B cell (primary cell): ENCODE results near the gene FMNL3.

ENCODE experiments used
- EZH2 ChIP-seq: IDR thresholded peaks from 2 replicates; pipeline ENCODE4 v1.6.1; 2012; ENCODE audit warnings: borderline replicate concordance, low read depth, mild to moderate bottlenecking, moderate library complexity, low read length; ENCODE audit not compliant: insufficient read depth, poor library complexity, severe bottlenecking
- TF ChIP-seq, protein P1 (sequence below): fragments of 200-600 bp; IDR thresholded peaks from one replicate; pipeline ENCODE4 v1.8.0; 2022; ENCODE audit warnings: antibody characterized with exemption, mild to moderate bottlenecking

DNA sequence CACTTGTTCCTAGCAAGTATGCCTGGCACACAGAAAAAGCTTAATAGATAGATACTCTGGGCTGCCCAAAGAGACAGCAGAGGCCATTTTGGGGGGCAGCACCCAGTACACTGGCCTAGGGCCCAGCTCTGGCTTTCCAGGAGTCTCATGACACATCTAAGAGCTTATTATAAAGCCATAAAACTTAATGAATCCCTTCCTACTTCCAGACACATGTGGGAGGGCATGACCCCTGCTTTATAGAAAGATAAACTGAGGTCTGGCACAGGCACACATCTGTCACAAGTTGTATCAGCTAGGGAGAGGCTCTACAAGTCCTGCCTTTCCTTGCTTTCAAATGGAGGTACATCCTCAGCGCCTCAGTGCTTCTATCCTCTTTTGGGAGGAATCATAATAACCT, 27.1 kb downstream of the FMNL3 start:
- TF ChIP-seq, protein P1, sequence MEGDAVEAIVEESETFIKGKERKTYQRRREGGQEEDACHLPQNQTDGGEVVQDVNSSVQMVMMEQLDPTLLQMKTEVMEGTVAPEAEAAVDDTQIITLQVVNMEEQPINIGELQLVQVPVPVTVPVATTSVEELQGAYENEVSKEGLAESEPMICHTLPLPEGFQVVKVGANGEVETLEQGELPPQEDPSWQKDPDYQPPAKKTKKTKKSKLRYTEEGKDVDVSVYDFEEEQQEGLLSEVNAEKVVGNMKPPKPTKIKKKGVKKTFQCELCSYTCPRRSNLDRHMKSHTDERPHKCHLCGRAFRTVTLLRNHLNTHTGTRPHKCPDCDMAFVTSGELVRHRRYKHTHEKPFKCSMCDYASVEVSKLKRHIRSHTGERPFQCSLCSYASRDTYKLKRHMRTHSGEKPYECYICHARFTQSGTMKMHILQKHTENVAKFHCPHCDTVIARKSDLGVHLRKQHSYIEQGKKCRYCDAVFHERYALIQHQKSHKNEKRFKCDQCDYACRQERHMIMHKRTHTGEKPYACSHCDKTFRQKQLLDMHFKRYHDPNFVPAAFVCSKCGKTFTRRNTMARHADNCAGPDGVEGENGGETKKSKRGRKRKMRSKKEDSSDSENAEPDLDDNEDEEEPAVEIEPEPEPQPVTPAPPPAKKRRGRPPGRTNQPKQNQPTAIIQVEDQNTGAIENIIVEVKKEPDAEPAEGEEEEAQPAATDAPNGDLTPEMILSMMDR: no peak
- TF ChIP-seq EZH2: no peak
